ENCODE data around the gene HCAR1. TPM values are rescaled to one million over a fixed set of nuclear protein-coding genes. Genes with fewer than 3 reads are reported as not detected.
"Not testable (repeated sequence)": the region's sequence is repeated elsewhere in the genome, so short reads cannot be mapped to it uniquely, and the experiment has no call there.

The HCAR1 gene
- total and polyA plus RNA-seq, 2 of the 4 experiments (the other 2 are of a cell fraction): 0.03 TPM; not detected in 1

DNA sequence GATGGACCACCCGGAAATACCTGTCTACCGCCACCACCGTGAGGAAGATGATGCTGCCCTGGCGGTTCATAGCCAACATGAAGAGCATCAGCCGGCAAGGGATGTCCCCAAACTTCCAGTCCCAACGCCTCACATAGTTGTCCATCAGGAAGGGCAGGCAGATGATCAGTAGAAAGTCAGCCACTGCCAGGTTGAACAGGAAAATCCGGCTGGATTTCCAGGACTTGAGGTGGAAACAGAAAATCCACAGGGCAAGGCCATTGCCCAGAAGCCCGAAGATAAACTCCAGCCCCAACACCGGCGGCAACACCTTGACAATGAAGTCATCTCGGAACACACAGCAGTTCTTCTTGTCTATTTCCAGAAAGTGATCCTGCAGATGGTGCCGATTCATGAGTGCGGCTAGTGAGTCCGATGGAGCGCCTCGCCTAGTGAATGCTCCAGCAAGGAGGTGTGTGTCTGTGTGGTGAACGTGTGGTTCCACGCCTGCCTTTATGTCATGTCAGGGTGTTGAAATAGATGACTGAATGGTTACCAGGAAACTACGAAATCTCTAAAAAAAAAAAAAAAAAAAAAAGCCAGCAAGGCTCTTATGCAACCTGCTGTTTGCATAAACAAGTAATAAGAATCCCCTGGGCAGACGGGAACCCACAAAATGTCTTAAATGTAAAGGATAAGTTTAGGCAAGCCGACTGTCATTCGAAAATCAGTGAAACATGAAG, 27.6 kb downstream of the HCAR1 start, which contains the start of gene HCAR2:
TSS of gene HCAR2 (minus strand) at position 468 of the 722 bp plus-strand sequence. CDS start at position 394, 74 bp downstream.
- in situ Hi-C loops (cut with MboI; ENCODE audit: low sequenced_read_pairs); H3K4me2 ChIP-seq (ENCODE audit: low read depth, low read length); POLR2A ChIA-PET (ENCODE audit: unreplicated experiment); H4K91ac ChIP-seq (ENCODE audit: insufficient read depth, low read depth, low read length); ATAC-seq (ENCODE audit: low read depth); H4K5ac ChIP-seq (ENCODE audit: low read depth, low read length); intact Hi-C loops (cut with micrococcal nuclease); H2BK15ac ChIP-seq (ENCODE audit: low read depth, low read length); H2AK9ac ChIP-seq (replicated peaks; ENCODE audit: low read depth, low read length, poor library complexity); DNase-seq; H3K36me3 ChIP-seq (ENCODE audit: control insufficient read depth, insufficient read depth, low read length); dilution Hi-C loops (cut with HindIII; ENCODE audit: low sequenced_read_pairs, unreplicated experiment); H4K20me1 ChIP-seq (ENCODE audit: insufficient read depth, low read length); H3K4me1 ChIP-seq (ENCODE audit: control insufficient read depth, insufficient read depth, low read length); H3K9ac ChIP-seq (ENCODE audit: low read depth, low read length); CTCF ChIA-PET; H3K27me3 ChIP-seq (ENCODE audit: control insufficient read depth, insufficient read depth, low read length); H3K14ac ChIP-seq (replicated peaks; ENCODE audit: low read depth, low read length); H3K18ac ChIP-seq (ENCODE audit: low read depth, low read length); H3K4me3 ChIP-seq (ENCODE audit: insufficient read depth, low read depth, low read length); H3K56ac ChIP-seq (ENCODE audit: extremely low read depth, insufficient read depth, low read length); H2BK120ac ChIP-seq (ENCODE audit: low read depth, low read length); H2BK5ac ChIP-seq (ENCODE audit: low read depth, low read length, poor library complexity, severe bottlenecking); H2AK5ac ChIP-seq (ENCODE audit: low read depth, low read length); H3K79me1 ChIP-seq (ENCODE audit: low read depth in 1 of 2, low read length in 2 of 2); H3K27ac ChIP-seq (ENCODE audit: insufficient read depth, low read length); BruUV-seq (replicated peaks); H3K9me3 ChIP-seq (ENCODE audit: control insufficient read depth, insufficient read depth, low read length); H3K9me1 ChIP-seq (ENCODE audit: insufficient read depth, low read length); H2BK20ac ChIP-seq (ENCODE audit: low read depth, low read length); H3K23ac ChIP-seq (ENCODE audit: low read depth, low read length); H3K4ac ChIP-seq (ENCODE audit: low read depth, low read length); H2AFZ ChIP-seq (replicated peaks; ENCODE audit: low read length, poor library complexity); H4K8ac ChIP-seq (ENCODE audit: low read depth in 2 of 2, low read length in 2 of 2): not testable (repeated sequence)
- WGBS, 2 experiments (ENCODE audit: extremely low coverage in 2 of 2, insufficient read length in 1 of 2): 100% methylated on average over 2 of the region's 22 CpGs; no CpG with 5 or more reads in 1 of the 2 experiments

DNA sequence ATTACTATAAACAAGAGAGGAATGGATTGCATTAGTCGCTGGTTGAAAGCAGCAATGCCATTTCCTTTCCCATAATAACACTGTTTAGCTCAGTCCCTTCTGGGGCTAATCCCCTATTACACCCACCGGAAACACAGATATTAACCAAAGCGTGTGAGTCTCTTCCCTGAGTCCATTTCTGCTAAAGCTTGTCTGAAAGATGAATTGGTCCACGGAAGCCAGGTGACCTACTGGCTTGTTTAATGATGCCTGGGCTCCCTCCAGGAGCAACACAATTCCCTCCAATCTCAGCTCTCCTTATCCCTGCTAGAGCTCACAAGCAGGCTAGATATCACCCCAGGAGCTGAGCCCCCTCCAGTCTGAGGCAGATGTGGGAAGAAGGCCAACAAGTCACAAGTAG, 29.2 kb downstream of the HCAR1 start:
- DNase-seq; dilution Hi-C loops (cut with HindIII; ENCODE audit: low sequenced_read_pairs, unreplicated experiment); H3K18ac ChIP-seq (ENCODE audit: low read depth, low read length); H3K56ac ChIP-seq (ENCODE audit: extremely low read depth, insufficient read depth, low read length); H2BK15ac ChIP-seq (ENCODE audit: low read depth, low read length); H3K4me3 ChIP-seq (ENCODE audit: insufficient read depth, low read depth, low read length); H3K4me2 ChIP-seq (ENCODE audit: low read depth, low read length); H3K9me1 ChIP-seq (ENCODE audit: insufficient read depth, low read length); H2BK120ac ChIP-seq (ENCODE audit: low read depth, low read length); H4K20me1 ChIP-seq (ENCODE audit: insufficient read depth, low read length); H4K91ac ChIP-seq (ENCODE audit: insufficient read depth, low read depth, low read length); H3K36me3 ChIP-seq (ENCODE audit: control insufficient read depth, insufficient read depth, low read length); intact Hi-C loops (cut with micrococcal nuclease); H3K79me1 ChIP-seq (ENCODE audit: low read depth in 1 of 2, low read length in 2 of 2); H2BK5ac ChIP-seq (ENCODE audit: low read depth, low read length, poor library complexity, severe bottlenecking); H2AK5ac ChIP-seq (ENCODE audit: low read depth, low read length); H3K23ac ChIP-seq (ENCODE audit: low read depth, low read length); H3K14ac ChIP-seq (replicated peaks; ENCODE audit: low read depth, low read length); CTCF ChIA-PET; H3K4ac ChIP-seq (ENCODE audit: low read depth, low read length); H4K5ac ChIP-seq (ENCODE audit: low read depth, low read length); H2AFZ ChIP-seq (replicated peaks; ENCODE audit: low read length, poor library complexity); POLR2A ChIA-PET (ENCODE audit: unreplicated experiment); H3K4me1 ChIP-seq (ENCODE audit: control insufficient read depth, insufficient read depth, low read length); in situ Hi-C loops (cut with MboI; ENCODE audit: low sequenced_read_pairs); BruUV-seq (replicated peaks); H3K9ac ChIP-seq (ENCODE audit: low read depth, low read length); H2BK20ac ChIP-seq (ENCODE audit: low read depth, low read length); H3K9me3 ChIP-seq (ENCODE audit: control insufficient read depth, insufficient read depth, low read length); H2AK9ac ChIP-seq (replicated peaks; ENCODE audit: low read depth, low read length, poor library complexity); H3K27ac ChIP-seq (ENCODE audit: insufficient read depth, low read length); H3K27me3 ChIP-seq (ENCODE audit: control insufficient read depth, insufficient read depth, low read length): not testable (repeated sequence)
- ATAC-seq (ENCODE audit: low read depth): peak; percentile 42; the same call in 1 of the 2 replicates
- WGBS, 2 experiments (ENCODE audit: extremely low coverage in 2 of 2, insufficient read length in 1 of 2): 43% methylated on average over 2 of the region's 4 CpGs; no CpG with 5 or more reads in 1 of the 2 experiments
- 0 out of 4 replicates have a peak overlapping the region, but pooled peaks of 1 of the 2 experiments have one; percentile 16 for H4K8ac ChIP-seq (ENCODE audit: low read depth in 2 of 2, low read length in 2 of 2)

Data from IMR-90 (cell line).